Stimulated activated CD4-positive, alpha-beta T cell treated with anti-CD3 and anti-CD28 coated beads, Interleukin-4, amount 100 ng/mL, for 1 hour (primary cell): ENCODE results near the gene PHRF1.

Experiments used
- DNase-seq: peaks from one replicate; pipeline ENCODE4 v3.0.0-alpha.2; 2020

PHRF1 gene

GRCh38 chr11:659532-660085, 83.3 kb downstream of the PHRF1 start:
- no peak for DNase-seq

GRCh38 chr11:660281-660680, 84.0 kb downstream of the PHRF1 start:
- no peak for DNase-seq

- DNase-seq, result no peak
These were observed 84.6 kb downstream of the PHRF1 start for GRCh38 chr11:660681-661444.
